GM19372 (cell line): ENCODE measurements around the gene APPBP2.
"Not testable (repeated sequence)": the region's sequence is repeated elsewhere in the genome, so short reads cannot be mapped to it uniquely, and the experiment has no call there.

Source experiments
- ATAC-seq: cut with Tn5 transposase; IDR thresholded peaks from one replicate; pipeline ENCODE4 v1.9.1; 2021; ENCODE audit warnings: mild to moderate bottlenecking, low read depth, moderate library complexity; ENCODE audit not compliant: unreplicated experiment

The APPBP2 gene

DNA sequence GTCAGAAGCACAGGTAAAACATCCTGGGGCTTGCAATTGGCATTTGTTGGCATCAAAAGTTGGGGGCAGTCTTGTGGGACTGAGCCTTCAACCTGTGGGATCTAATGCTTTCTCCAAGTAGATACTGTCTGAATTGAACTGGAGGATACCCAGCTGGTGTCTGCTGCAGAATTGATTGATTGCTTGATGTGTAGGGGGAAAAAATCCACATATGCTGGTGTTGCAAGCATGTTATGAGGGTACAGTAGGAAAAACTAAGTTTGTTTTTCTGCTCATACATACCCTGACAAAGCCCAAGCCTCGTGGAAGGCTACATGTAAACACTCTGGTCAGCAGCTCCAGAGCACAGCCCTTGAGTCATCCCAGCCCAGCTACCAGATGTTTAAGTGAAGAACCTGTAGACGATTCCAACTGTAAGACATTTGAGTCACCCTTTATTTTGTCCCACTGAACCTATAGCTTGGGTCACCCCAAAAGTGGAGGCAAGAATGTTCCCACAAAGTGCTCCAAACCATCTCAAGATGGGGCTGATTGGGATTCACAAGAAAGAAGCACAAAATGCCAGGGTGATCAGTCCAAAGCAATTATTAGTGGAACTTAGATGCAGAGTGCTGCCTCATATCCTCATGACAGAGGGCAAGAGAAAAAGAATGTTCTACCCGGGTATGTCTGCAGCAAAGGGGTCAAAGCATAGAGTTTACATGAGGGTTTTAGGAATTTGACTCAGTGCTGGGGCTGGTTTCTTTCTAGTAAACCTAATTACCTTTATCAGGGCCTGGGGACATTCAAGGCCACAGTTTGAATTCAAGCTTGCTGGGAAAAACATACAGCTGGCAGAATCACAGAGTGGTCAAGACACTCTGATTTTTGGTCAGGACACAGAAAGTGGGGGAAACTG is 9.6 kb upstream of the APPBP2 start:
- ATAC-seq = no peak

DNA sequence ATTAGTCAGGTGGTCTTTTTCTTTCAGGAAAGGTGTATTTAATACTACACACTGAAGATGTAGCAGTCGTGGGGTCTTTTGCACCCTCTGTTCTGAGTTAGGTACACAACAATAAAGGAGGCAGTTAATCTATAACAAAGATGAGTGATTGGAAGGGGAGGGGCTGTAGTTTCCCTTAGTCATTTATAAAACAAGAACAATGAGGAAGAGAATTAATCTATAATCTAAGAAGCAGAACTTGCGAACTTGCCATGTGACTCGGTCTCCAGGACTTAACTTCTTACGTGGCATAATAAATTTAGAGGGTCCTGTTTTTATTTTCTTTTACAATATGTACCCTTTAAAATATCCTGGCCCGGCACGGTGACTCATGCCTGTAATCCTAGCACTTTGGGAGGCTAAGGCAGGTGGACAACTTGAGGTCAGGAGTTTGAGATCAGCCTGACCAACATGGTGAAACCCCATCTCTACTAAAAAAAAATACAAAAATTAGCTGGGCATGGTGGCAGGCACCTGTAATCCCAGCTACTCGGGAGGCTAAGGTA is 8.6 kb upstream of the APPBP2 start:
- no peak for ATAC-seq

DNA sequence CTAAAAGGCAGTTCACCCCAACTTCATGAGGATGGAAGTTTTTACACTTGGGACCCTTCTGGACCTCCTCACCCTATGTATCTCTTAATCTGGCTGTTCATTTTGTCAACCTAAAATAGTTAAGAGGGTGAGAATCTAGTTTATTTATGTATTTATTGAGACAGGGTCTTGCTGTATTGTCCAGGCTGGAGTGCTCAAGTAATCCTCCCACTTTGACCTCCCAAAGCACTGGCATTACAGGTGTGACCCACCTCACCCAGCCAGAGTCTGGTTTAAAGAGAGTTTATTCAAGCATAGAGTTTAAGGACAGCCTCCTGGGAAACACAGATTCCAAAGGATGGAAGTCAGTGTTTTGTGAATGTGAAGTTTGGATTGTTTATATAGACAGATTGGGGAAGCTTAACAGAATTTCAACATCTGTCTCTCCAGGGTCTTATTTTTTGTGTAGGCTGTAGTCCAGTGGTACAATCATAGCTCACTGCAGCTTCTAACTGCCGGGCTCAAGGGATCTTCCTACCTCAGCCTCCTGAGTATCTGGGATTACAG is 8.0 kb upstream of the APPBP2 start:
- ATAC-seq = no peak

DNA sequence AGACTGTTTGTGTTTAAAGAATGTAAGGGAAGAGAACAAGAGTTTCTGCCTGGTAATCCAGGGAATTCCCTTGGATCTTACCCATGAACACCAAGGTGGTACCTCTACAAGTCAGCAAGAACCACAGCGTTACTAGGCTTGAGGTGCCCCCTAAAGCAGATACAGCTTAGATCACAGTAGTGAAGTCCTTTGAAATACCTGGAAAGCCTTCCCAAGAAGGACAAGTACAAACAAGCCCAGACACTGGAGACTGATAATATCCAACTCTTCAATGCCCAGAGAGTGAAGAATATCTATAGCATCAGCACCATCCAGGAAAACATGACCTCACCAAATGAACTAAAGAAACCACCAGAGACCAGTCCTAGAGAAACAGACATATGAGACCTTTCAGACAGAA is 3.8 kb upstream of the APPBP2 start:
- no peak for ATAC-seq

DNA sequence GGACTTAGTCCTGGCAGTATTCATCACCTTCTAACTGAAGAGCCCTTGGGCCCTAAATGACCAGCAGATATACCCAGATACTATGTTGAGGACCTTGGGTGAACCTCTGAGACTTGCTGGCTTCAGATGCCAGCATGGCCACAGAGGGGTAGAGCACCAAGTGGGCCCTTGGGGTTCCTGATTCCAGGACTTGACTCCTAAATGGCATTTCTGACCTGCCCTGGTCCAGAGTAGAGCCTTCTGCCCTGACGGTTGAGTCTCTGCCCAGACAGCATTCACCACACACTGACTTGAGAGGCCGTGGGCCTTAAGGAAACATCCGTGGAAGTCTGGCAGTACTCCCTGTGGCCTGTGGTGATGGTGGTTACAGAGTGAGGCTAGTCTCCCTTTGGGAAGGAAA is 2.8 kb upstream of the APPBP2 start:
- ATAC-seq = no peak

DNA sequence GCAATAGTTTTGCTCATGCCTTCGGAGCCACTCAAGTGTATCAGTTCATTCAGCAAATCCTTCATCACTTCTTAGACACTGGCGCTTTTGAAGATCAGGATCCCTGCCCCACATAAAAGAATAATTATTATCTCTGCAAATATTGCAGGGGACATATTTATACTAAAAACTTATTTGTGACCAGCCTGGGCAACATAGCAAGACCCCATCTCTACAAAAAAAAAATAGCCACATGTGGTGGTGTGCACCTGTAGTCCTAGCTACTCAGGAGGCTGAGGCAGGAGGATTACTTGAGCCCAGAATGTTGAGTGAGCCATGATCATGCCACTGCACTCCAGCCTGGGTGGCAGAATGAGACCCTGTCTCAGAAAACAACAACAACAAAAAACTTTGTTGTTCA is 1.7 kb upstream of the APPBP2 start:
- no peak for ATAC-seq

DNA sequence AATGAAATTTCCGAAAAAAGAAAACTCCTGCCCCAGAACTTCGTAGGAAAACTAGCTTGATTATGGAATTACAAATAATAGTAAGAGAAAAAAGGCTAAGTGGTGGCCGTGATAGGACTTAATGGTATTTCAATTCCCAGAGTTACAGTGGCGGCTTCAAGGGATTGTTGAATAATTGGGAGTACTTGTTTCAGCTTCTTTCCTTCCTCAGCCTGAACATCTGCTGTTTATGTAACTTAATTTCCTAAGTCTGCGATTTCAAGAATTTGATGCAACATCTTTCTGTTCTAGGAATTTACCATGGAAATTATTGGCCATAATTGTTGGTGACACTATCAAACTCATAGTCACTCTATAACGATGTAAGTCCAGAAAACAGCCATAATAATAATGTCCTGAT is 684 bp upstream of the APPBP2 start:
- ATAC-seq = no peak

DNA sequence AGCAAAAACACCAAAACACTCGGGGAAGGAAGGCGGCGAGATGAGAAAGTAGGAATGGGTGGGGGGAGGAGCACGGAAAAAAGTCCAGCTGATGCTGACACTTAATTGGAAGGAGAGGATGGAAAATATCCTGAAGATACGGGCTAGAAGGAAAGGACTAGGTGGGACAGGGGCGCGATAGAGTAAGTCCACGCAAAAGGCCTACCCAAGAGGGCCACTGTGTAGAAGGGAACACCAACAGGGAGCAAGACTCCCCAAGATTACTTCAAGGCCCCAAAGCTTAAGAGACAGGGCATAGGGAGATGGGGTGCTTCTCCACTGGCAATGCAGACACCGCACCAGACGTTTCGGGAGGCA is 736 bp downstream of the APPBP2 start:
- no peak for ATAC-seq

DNA sequence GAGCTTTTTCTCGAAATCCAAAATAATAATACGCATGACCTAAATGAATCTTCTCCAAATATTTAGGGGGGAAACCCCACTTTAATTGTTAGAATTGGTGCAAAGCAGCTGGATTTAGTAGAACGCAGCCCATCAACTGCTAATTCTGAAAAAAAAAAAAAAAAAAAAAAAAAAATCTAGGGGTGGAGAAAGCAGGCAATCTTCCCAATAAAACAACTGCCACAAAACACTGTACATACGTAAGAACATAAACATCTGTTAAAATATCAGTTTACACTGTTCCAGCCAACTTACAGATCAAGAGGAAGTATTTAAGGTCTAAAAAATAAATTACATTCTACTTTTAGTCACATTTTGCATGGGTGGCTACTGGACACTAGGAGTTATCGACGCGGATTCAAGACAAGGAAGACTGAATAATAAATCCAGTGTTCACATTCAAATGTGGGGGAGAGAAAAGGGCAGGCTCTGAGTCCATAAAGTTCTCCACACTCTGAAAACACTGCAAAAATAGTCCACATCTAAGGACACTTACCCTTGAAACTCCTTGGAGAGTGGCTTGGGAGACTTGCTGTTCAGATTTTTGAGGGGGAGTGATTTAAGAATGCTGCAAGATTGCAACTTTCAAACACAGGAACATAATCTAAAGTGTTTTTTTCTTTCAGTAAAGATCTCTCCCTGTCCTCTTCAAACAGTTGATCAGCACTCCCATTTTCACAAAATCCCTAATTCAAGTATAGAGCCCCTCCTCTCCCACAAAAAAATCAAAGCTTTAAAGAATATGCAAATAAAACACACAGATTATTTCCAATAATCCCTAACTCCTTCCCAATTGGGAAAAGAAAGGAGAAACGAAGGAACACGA is 1.3 kb downstream of the APPBP2 start:
- ATAC-seq = no peak

DNA sequence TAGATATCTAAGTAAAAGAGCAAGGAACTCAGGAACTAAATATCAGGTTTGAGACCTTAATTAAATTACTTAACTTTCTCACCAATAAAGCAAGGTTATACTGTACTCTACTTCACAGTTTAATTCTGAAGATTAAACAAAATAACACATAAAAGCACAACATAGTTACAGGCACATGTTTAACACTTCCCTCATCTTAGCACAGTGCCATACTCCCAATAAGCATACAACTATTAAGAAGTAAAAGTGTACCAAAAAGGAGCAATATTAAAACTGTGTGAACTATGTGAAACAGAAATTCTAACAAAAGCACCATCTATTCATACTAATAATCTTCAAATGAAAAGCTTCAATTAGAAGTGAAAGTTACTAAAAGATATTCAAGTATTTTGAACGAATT is 2.2 kb downstream of the APPBP2 start:
- ATAC-seq = no peak

DNA sequence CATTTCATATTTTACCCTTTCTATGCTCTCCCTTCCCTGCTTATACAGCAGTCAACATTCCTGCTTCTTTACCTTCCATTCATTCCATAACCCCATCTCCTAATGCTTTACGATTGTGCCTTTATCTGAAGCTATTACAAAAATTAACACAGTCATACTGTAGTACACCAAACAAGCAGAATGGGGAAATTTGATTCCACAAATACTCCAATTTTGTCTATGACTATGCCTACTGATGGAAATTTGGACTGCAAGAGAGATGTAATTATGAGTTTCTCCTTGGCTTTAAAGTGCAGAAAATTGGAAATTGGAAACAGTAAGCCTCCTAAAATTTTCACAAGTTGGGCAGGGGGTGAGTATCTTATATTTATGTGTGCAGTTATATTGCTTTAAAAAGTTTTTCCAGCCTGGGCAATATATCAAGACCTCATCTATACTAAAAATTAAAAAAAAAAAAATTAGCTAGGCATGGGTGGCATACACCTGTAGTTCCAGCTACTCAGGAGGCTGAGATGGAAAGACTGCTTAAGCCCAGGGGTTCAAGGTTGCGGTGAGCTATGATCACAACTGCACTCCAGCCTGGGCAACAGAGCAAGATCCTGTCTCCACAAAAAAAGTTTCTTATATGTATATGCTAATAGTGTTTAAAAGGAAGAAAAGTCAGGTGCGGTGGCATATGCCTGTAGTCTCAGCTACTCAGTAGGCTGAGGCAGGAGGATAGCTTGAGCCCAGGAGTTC is 3.0 kb downstream of the APPBP2 start:
- no peak for ATAC-seq

DNA sequence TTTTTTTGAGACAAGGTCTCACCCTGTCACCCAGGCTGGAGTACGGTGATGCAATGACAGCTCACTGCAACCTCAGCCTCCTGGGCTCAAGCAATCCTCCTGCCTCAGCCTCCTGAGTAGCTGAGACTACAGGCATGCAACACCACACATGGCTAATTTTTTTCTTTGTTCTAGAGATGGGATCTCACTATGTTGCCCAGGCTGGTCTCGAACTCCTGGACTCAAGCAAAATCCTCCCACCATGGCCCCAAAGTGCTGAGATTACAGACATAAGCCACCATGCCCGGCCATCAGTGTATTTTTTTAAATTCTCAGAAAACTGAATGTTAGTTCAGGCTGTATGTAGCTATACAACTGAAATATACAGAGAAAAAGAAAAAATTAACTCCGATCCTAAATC is 6.2 kb downstream of the APPBP2 start:
- ATAC-seq = no peak

DNA sequence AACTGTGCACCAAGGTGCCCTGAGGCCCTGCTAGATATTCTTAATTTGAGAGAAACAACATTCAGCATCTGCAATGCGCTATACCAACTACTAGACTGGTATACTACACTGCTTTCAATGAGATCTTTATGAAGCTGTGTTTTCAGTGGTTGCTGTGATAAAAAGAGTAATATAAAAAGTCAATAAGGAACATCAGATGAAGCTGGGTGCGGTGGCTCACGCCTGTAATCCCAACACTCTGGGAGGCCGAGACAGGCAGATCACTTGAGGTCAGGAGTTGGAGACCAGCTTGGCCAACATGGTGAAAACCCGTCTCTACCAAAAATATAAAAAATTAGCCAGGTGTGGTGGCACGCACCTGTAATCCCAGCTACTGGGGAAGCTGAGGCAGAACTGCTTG is 10.4 kb downstream of the APPBP2 start:
- ATAC-seq = not testable (repeated sequence)

DNA sequence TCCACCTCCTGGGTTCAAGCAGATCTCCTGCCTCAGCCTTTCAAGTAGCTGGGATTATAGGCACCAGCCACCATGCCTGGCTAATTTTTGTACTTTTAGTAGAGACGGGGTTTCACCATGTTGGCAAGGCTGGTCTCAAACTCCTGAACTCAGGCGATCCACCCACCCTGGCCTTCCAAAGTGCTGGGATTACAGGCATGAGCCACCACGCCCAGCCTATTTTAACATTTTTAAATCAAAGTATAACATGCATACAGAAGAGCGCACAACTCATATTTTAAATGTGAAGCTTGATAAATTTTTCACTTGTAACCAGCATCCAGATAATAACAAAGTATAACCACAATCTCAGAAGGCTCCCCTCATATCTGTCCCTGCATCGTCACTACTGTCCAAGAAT is 10.8 kb downstream of the APPBP2 start:
- not testable (repeated sequence) for ATAC-seq

DNA sequence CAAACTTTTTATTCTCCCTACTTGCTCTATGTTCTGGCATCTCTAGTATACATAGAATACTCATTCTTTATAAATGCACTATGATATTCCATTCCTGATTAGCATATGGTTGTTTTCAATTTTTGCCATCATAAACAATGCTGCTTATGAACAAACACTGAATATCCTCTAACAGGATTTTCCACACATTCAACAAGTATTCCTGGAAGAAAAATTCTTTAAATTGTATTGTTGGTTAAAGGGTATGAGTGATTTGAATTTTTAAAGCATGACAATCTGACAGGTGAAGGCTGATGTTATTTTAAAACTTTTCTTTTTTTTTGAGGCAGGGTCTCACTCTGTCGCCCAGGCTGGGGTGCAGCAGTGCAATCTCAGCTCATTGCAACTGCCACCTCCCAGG is 11.5 kb downstream of the APPBP2 start:
- no peak for ATAC-seq

DNA sequence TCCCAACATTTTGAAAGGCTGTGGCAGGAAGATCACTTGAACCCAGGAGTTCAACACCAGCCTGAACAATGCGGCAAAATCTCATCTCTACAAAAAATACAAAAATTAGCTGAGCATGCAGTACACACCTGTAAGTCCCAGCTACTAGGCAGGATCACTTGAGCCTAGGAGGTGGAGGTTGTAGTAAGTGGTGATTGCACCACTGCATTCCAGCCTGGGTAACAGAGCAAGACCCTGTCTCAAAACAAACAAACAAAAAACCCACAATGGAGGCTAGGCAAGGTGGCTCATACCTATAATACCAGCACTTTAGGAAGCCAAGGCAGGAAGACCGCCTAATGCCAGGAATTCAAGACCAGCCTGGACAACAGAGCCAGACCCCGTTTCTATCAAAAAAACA is 12.0 kb downstream of the APPBP2 start:
- no peak for ATAC-seq

DNA sequence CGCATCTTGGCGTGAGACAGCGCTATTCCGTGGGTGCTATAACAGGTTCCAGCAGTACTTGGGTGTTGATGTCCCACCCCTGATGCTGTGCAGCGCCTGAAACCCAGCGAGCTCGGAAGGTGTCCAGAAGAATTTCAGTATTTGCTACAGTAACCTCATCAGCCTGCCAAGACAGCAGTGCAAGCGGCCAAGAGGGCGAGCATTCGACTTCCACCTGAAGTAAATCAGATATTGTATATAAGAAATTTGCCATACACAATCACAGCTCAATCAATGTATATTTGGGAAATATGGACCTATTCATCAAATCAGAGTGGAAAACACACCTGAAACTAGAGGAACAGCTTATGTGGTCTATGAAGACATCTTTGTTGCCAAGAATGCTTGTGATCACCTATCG is 13.0 kb downstream of the APPBP2 start:
- ATAC-seq = no peak

DNA sequence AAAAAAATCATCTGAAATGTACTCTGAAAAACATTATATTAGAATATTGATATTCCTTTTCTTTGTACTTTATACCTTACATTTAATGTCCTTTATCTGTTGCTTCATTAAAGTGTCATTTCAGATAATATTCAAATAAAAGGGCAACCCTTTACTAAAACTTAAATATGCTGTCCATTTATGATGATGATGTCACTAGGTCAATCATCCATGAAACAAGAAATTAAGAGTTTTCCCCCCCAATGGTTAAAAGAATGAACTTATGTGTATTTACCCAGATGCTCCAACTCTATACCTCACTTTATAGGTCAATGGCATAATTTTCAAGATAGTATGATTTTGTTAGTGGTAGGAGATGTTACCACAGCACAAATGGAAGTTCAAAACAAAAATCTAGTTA is 15.3 kb downstream of the APPBP2 start:
- no peak for ATAC-seq

DNA sequence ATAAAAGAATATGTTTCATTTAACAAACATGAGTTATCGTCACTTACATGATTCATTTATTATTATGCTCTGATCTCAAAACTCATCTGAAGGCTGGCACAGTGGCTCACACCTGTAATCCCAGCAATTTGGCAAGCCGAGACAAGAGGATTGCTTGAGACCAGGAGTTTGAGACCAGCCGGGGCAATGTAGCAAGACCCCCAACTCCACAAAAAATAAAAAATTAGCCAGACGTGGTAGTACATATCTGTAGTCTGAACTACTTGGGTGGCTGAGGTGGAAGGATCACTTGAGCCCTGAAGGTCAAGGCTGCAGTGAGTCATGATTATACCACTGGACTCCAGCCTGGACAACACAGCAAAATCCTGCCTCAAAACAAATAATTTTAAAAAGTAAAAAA is 16.0 kb downstream of the APPBP2 start:
- no peak for ATAC-seq

DNA sequence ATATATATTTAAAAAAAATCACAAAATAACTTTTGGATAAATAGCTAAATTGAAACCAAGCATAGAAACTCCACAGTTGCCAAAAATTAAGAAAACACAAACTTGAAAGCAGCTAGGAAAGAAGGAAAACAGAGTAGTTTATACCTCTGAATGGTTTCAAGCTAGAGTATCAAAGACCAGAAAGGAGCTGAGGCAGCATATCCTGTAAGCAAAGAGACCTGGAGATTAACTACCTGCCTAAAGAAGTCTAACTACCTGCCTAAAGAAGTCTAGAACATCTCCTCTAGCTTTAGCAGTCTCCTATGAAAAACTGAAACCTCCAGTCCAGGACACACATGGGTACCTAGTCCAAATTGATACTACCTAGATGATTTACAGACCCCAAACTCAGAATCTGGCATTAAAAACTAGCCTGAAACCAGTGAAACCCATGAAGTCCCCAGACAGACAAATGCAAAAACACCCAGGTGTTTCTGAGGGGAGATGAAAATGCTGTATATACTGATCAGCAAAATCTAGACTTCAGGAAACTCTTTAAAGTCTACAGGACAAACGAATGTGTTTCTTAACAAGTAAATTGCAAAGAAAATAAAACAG is 17.6 kb downstream of the APPBP2 start:
- ATAC-seq = no peak
